Transverse colon (tissue), 4 donors: ENCODE measurements around the gene MRPS22.

Experiments used
- POLR2A ChIP-seq: fragments of 450-650 bp; IDR thresholded peaks from one replicate; pipeline ENCODE4 v1.6.1; 2016; ENCODE audit warnings: antibody characterized with exemption, mild to moderate bottlenecking, moderate library complexity
- POLR2AphosphoS5 ChIP-seq, 3 donors: sonication (generic); formaldehyde crosslinking; IDR thresholded peaks; one replicate each; pipeline ENCODE4 v1.6.1; 2016; ENCODE audit warnings: antibody characterized with exemption in 3 of 3
- TF ChIP-seq, protein P1 (sequence below), 5 experiments: fragments of 200-600 bp in 3 of 5; fragments of 450-650 bp in 2 of 5; sonication (generic) in 3 of 5; IDR thresholded peaks; 1 replicate in 2 of 5; 2 replicates in 3 of 5; pipeline ENCODE4 v1.5.1; 2016 to 2017; ENCODE audit warnings: antibody characterized with exemption in 5 of 5, inconsistent platforms in 3 of 5, mild to moderate bottlenecking in 2 of 5, moderate library complexity in 1 of 5

DNA sequence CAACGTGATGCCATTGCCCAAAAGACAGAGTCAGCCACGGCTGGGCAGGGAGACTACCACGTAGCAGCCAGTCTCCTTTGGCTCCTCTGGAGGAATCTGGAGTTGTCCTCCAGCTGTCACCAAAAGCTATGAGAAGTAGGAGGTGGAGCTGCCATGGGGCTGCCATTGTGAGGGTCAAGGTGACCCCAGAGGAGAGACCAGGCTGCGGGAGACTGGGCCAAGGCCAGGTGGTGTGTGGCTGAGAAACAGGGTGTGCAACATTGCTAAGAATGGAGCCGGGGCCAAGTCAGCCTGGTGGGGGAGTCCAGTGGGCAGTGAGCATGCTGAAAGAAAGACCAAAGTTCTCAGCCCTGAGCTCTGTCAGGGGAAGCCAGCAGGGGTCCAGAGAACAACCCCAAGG lies 29.9 kb upstream of the MRPS22 start:
- TF ChIP-seq POLR2A: no peak
- TF ChIP-seq, protein P1, sequence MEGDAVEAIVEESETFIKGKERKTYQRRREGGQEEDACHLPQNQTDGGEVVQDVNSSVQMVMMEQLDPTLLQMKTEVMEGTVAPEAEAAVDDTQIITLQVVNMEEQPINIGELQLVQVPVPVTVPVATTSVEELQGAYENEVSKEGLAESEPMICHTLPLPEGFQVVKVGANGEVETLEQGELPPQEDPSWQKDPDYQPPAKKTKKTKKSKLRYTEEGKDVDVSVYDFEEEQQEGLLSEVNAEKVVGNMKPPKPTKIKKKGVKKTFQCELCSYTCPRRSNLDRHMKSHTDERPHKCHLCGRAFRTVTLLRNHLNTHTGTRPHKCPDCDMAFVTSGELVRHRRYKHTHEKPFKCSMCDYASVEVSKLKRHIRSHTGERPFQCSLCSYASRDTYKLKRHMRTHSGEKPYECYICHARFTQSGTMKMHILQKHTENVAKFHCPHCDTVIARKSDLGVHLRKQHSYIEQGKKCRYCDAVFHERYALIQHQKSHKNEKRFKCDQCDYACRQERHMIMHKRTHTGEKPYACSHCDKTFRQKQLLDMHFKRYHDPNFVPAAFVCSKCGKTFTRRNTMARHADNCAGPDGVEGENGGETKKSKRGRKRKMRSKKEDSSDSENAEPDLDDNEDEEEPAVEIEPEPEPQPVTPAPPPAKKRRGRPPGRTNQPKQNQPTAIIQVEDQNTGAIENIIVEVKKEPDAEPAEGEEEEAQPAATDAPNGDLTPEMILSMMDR (IDR thresholded peaks at IDR 0.05): no peak
- TF ChIP-seq POLR2AphosphoS5 (IDR thresholded peaks at IDR 0.05): no peak
